ENCODE results near the gene FCRL5.

DNA sequence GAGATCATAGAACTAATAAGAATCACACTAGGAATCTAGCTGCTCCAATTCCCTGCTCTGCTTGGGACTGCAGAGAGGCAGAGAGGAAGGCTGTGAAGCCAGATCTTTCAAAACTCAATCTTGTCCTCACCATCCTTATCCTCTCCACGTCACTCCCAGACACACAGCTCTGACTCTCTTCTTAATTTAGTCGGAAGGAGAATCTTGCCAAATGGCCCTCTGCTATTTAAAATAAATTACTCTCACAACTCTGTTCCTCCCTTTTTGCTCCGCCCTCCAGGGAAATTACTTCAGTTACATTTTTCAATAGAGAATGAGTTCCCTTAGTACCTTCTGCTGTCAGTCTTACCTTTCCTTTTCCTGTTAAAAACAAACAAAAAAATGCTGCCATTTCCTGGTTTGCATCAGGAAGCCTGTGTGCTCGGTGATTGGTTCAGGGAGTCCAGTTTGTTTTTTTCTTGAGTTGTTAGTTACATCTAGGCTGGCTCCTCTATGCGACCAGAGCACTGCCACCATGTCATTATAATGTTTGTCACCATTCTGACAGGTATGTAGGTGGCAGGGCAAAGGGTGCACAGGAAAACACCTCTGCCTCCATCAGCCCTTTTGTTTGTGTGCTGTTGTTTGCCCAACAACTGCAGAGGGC, 80.1 kb downstream of the FCRL5 start:
- TF ChIP-seq, protein P1, sequence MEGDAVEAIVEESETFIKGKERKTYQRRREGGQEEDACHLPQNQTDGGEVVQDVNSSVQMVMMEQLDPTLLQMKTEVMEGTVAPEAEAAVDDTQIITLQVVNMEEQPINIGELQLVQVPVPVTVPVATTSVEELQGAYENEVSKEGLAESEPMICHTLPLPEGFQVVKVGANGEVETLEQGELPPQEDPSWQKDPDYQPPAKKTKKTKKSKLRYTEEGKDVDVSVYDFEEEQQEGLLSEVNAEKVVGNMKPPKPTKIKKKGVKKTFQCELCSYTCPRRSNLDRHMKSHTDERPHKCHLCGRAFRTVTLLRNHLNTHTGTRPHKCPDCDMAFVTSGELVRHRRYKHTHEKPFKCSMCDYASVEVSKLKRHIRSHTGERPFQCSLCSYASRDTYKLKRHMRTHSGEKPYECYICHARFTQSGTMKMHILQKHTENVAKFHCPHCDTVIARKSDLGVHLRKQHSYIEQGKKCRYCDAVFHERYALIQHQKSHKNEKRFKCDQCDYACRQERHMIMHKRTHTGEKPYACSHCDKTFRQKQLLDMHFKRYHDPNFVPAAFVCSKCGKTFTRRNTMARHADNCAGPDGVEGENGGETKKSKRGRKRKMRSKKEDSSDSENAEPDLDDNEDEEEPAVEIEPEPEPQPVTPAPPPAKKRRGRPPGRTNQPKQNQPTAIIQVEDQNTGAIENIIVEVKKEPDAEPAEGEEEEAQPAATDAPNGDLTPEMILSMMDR (IDR thresholded peaks at IDR 0.05; ENCODE audit: insufficient read depth, low read length), result no peak
- TF ChIP-seq POLR2AphosphoS5 (IDR thresholded peaks at IDR 0.05; ENCODE audit: low read depth) (no peak), GABPA (IDR thresholded peaks at IDR 0.05; ENCODE audit: low read depth) (no peak), SPI1 (IDR thresholded peaks at IDR 0.05; ENCODE audit: borderline replicate concordance, low read depth) (no peak)
- TF ChIP-seq, protein P2, sequence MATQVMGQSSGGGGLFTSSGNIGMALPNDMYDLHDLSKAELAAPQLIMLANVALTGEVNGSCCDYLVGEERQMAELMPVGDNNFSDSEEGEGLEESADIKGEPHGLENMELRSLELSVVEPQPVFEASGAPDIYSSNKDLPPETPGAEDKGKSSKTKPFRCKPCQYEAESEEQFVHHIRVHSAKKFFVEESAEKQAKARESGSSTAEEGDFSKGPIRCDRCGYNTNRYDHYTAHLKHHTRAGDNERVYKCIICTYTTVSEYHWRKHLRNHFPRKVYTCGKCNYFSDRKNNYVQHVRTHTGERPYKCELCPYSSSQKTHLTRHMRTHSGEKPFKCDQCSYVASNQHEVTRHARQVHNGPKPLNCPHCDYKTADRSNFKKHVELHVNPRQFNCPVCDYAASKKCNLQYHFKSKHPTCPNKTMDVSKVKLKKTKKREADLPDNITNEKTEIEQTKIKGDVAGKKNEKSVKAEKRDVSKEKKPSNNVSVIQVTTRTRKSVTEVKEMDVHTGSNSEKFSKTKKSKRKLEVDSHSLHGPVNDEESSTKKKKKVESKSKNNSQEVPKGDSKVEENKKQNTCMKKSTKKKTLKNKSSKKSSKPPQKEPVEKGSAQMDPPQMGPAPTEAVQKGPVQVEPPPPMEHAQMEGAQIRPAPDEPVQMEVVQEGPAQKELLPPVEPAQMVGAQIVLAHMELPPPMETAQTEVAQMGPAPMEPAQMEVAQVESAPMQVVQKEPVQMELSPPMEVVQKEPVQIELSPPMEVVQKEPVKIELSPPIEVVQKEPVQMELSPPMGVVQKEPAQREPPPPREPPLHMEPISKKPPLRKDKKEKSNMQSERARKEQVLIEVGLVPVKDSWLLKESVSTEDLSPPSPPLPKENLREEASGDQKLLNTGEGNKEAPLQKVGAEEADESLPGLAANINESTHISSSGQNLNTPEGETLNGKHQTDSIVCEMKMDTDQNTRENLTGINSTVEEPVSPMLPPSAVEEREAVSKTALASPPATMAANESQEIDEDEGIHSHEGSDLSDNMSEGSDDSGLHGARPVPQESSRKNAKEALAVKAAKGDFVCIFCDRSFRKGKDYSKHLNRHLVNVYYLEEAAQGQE (IDR thresholded peaks at IDR 0.05; ENCODE audit: insufficient replicate concordance, low read depth), result no peak

Measured in HL-60 (cell line).